Bone marrow (tissue), 2 donors: Measurements from ENCODE around the gene SORL1.
"Not testable (repeated sequence)": the region's sequence is repeated elsewhere in the genome, so short reads cannot be mapped to it uniquely, and the experiment has no call there.

Experiments used
- DNase-seq, 2 donors: peaks; one replicate each; lab custom pipeline; 2025; lab: John Stamatoyannopoulos, UW

SORL1 gene

GRCh38 chr11:121561716-121562115 is 109.6 kb downstream of the SORL1 start:
- DNase-seq, result no peak

GRCh38 chr11:121563003-121563402 is 110.9 kb downstream of the SORL1 start:
- no peak for DNase-seq

GRCh38 chr11:121563900-121564822 is 112.0 kb downstream of the SORL1 start:
- DNase-seq, result no peak

- DNase-seq, result no peak
Measured at GRCh38 chr11:121564948-121565684, 113.0 kb downstream of the SORL1 start.

GRCh38 chr11:121566279-121567168 is 114.4 kb downstream of the SORL1 start:
- DNase-seq, result no peak

GRCh38 chr11:121567995-121568394 is 115.9 kb downstream of the SORL1 start:
- DNase-seq, result no peak

GRCh38 chr11:121569332-121570299 is 117.5 kb downstream of the SORL1 start:
- not testable (repeated sequence) for DNase-seq

- DNase-seq, result no peak
Measured at GRCh38 chr11:121570453-121570852, 118.3 kb downstream of the SORL1 start.

- no peak for DNase-seq
Measured at GRCh38 chr11:121571506-121571905, 119.4 kb downstream of the SORL1 start.

- peak in 1 of 2 donors; percentile 88 for DNase-seq
Measured at GRCh38 chr11:121572571-121573059, 120.5 kb downstream of the SORL1 start.

GRCh38 chr11:121574801-121575200 is 122.7 kb downstream of the SORL1 start:
- DNase-seq, result no peak

- peak in 1 of 2 donors; percentile 48 for DNase-seq
Measured at GRCh38 chr11:121575250-121575962, 123.3 kb downstream of the SORL1 start.

GRCh38 chr11:121575963-121576290 is 123.8 kb downstream of the SORL1 start:
- no peak for DNase-seq

GRCh38 chr11:121576531-121576930 is 124.4 kb downstream of the SORL1 start:
- DNase-seq, result no peak

GRCh38 chr11:121577106-121577848 is 125.2 kb downstream of the SORL1 start:
- no peak for DNase-seq

- peak in 1 of 2 donors; percentile 11 for DNase-seq
Measured at GRCh38 chr11:121578251-121578976, 126.3 kb downstream of the SORL1 start.

- DNase-seq, result no peak
Measured at GRCh38 chr11:121580154-121580553, 128.0 kb downstream of the SORL1 start.

GRCh38 chr11:121581607-121582006 is 129.5 kb downstream of the SORL1 start:
- no peak for DNase-seq

- peak in 1 of 2 donors; percentile 97 for DNase-seq
Measured at GRCh38 chr11:121582296-121582695, 130.2 kb downstream of the SORL1 start.
